Measurements from ENCODE around the gene FAM9A. TPM values are rescaled to one million over a fixed set of nuclear protein-coding genes. Genes with fewer than 3 reads are reported as not detected.
A peak's percentile ranks its signal among the peaks of the same experiment; 100 is the strongest.
"Not testable (repeated sequence)": the region's sequence is repeated elsewhere in the genome, so short reads cannot be mapped to it uniquely, and the experiment has no call there.

The FAM9A gene
- total RNA-seq, 1 experiment from 2014 or later, result not detected

- intact Hi-C loops (cut with micrococcal nuclease), result no loop called here
- H3K27ac ChIP-seq (ENCODE audit: low read length), result no peak overlapping the region
- TF ChIP-seq EZH2 (IDR thresholded peaks at IDR 0.05; ENCODE audit: low read length, unreplicated experiment), result no peak
- TF ChIP-seq CTCF (conservative IDR thresholded peaks at IDR 0.05; ENCODE audit: low read depth, low read length), result peak; percentile 50
- no peak for TF ChIP-seq EZH2phosphoT487 (IDR thresholded peaks at IDR 0.05; ENCODE audit: borderline replicate concordance, low read length)
- ChIA-PET POLR2A (ENCODE audit: unreplicated experiment) (no interaction called here), CTCF (no interaction called here)
- no peaks in the 10 kb centered on the region for H3K27me3 ChIP-seq (ENCODE audit: low read length)
- no peaks in the 10 kb centered on the region for H3K9me2 ChIP-seq (replicated peaks; ENCODE audit: low read length)
- no peaks in the 10 kb centered on the region for H3K79me2 ChIP-seq (ENCODE audit: low read length)
- H3F3A ChIP-seq (ENCODE audit: low read length, unreplicated experiment), result no peaks in the 10 kb centered on the region
- H3K4me1 ChIP-seq (ENCODE audit: insufficient read depth, low read length), result no peaks in the 10 kb centered on the region
- ATAC-seq (no peak), DNase-seq (peak; percentile 23)
- no peaks in the 10 kb centered on the region for H4K20me1 ChIP-seq (ENCODE audit: low read length)
- no peaks in the 10 kb centered on the region for H3K9me3 ChIP-seq (ENCODE audit: low read length)
- H3K4me3 ChIP-seq (ENCODE audit: low read length), result no peak overlapping the region
- H3K36me3 ChIP-seq (ENCODE audit: low read depth, low read length), result no peaks in the 10 kb centered on the region
- no TSS peak for BruUV-seq (replicated peaks)
- H3K4me2 ChIP-seq (ENCODE audit: low read length), result no peak overlapping the region
- no peak overlapping the region for H2AFZ ChIP-seq (ENCODE audit: low read length)
- H3K9ac ChIP-seq (ENCODE audit: low read length), result no peak overlapping the region
These were observed 18.0 kb downstream of the FAM9A start for GRCh38 chrX:8783097-8783713.

DNA sequence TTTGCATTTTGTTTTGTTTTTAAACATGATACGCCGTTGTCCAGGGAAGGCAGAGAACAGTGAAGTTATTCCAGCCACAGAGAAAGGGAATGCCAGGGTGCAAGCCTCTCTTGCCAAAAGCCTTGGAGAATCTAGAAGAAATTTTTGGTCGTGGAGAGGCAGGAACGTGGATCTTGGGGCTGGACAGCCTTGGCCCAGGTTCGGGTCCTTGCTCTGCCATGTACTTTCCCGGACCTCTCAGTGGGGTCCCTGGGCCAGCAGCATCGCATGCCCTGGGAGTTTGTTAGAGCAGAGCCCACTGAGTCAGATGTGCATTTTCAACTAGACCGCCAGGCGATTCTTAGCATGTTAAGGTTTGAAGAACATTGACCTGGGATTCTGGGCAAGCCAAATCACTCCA is 18.6 kb downstream of the FAM9A start:
- H3F3A ChIP-seq (ENCODE audit: low read length, unreplicated experiment), result no peaks in the 10 kb centered on the region
- no TSS peak for BruUV-seq (replicated peaks)
- intact Hi-C loops (cut with micrococcal nuclease), result no loop called here
- H3K9me2 ChIP-seq (replicated peaks; ENCODE audit: low read length), result no peaks in the 10 kb centered on the region
- H4K20me1 ChIP-seq (ENCODE audit: low read length), result no peaks in the 10 kb centered on the region
- DNase-seq, result no peak
- H3K27ac ChIP-seq (ENCODE audit: low read length), result no peak overlapping the region
- ATAC-seq, result no peak
- no peak overlapping the region for H2AFZ ChIP-seq (ENCODE audit: low read length)
- no peaks in the 10 kb centered on the region for H3K27me3 ChIP-seq (ENCODE audit: low read length)
- ChIA-PET POLR2A (ENCODE audit: unreplicated experiment) (no interaction called here), CTCF (no interaction called here)
- no peaks in the 10 kb centered on the region for H3K4me1 ChIP-seq (ENCODE audit: insufficient read depth, low read length)
- no peaks in the 10 kb centered on the region for H3K36me3 ChIP-seq (ENCODE audit: low read depth, low read length)
- H3K79me2 ChIP-seq (ENCODE audit: low read length), result no peaks in the 10 kb centered on the region
- no peak overlapping the region for H3K4me2 ChIP-seq (ENCODE audit: low read length)
- H3K9ac ChIP-seq (ENCODE audit: low read length), result no peak overlapping the region
- H3K9me3 ChIP-seq (ENCODE audit: low read length), result no peaks in the 10 kb centered on the region
- TF ChIP-seq EZH2 (IDR thresholded peaks at IDR 0.05; ENCODE audit: low read length, unreplicated experiment) (no peak), CTCF (conservative IDR thresholded peaks at IDR 0.05; ENCODE audit: low read depth, low read length) (no peak), EZH2phosphoT487 (IDR thresholded peaks at IDR 0.05; ENCODE audit: borderline replicate concordance, low read length) (no peak)
- H3K4me3 ChIP-seq (ENCODE audit: low read length), result no peak overlapping the region

- H2AFZ ChIP-seq (ENCODE audit: low read length); H3K4me2 ChIP-seq (ENCODE audit: low read length); H3K9me3 ChIP-seq (ENCODE audit: low read length); H3K4me1 ChIP-seq (ENCODE audit: insufficient read depth, low read length); CTCF ChIA-PET; H3K9me2 ChIP-seq (replicated peaks; ENCODE audit: low read length); H3K27ac ChIP-seq (ENCODE audit: low read length); BruUV-seq (replicated peaks); intact Hi-C loops (cut with micrococcal nuclease); H3K9ac ChIP-seq (ENCODE audit: low read length); POLR2A ChIA-PET (ENCODE audit: unreplicated experiment); DNase-seq; H3K79me2 ChIP-seq (ENCODE audit: low read length); H3F3A ChIP-seq (ENCODE audit: low read length, unreplicated experiment); H3K4me3 ChIP-seq (ENCODE audit: low read length); H4K20me1 ChIP-seq (ENCODE audit: low read length); H3K36me3 ChIP-seq (ENCODE audit: low read depth, low read length); H3K27me3 ChIP-seq (ENCODE audit: low read length); ATAC-seq: not testable (repeated sequence)
These were observed 19.3 kb downstream of the FAM9A start for GRCh38 chrX:8781921-8782320.

Data from PC-3 (cell line).